Measurements from ENCODE around the gene HOXB3.
A peak's percentile ranks its signal among the peaks of the same experiment; 100 is the strongest.

HOXB3 gene

GRCh38 chr17:48575066-48575582 is 14.9 kb downstream of the HOXB3 start:
- no peak overlapping the region for H2AK5ac ChIP-seq (ENCODE audit: low read length)
- H3K36me3 ChIP-seq (ENCODE audit: control insufficient read depth, insufficient read depth, low read length): no peaks in the 10 kb centered on the region
- no peak overlapping the region for H4K8ac ChIP-seq (ENCODE audit: low read depth, low read length)
- peaks cover 1% of the 10 kb centered on the region for H3K4me1 ChIP-seq (ENCODE audit: control insufficient read depth, low read depth, low read length)
- no peak overlapping the region for H4K5ac ChIP-seq (ENCODE audit: low read length)
- no peak for DNase-seq
- no peak overlapping the region for H3K9ac ChIP-seq (ENCODE audit: low read length)
- H3K4ac ChIP-seq (ENCODE audit: low read depth, low read length): no peak overlapping the region
- H3K56ac ChIP-seq (ENCODE audit: low read length): no peak overlapping the region
- H3K18ac ChIP-seq (ENCODE audit: low read length): no peak overlapping the region
- no CpG with 5 or more reads among the region's 7 CpGs for WGBS (ENCODE audit: extremely low coverage, insufficient coverage, low lambda C conversion rate)
- H3K79me2 ChIP-seq (ENCODE audit: control insufficient read depth, insufficient read depth, low read length): no peaks in the 10 kb centered on the region
- no peak overlapping the region for H3K4me3 ChIP-seq (ENCODE audit: low read length)
- no peak overlapping the region for H2BK15ac ChIP-seq (replicated peaks; ENCODE audit: low read depth)
- H3K4me2 ChIP-seq (ENCODE audit: low read length): no peak overlapping the region
- H2BK120ac ChIP-seq (ENCODE audit: low read depth, low read length): no peak overlapping the region
- no peak overlapping the region for H3K27ac ChIP-seq (ENCODE audit: low read depth, low read length)
- peaks cover 85% of the 10 kb centered on the region for H3K27me3 ChIP-seq (ENCODE audit: insufficient read depth, low read length, poor library complexity)
- no peak overlapping the region for H2BK5ac ChIP-seq (ENCODE audit: low read length)
- H3K23ac ChIP-seq (ENCODE audit: low read length): no peak overlapping the region
- H3K79me1 ChIP-seq (ENCODE audit: low read length): no peaks in the 10 kb centered on the region

GRCh38 chr17:48574505-48575065 is 15.5 kb downstream of the HOXB3 start:
- Histone ChIP-seq H3K56ac (ENCODE audit: low read length) (no peak overlapping the region), H4K8ac (ENCODE audit: low read depth, low read length) (no peak overlapping the region), H3K27me3 (ENCODE audit: insufficient read depth, low read length, poor library complexity) (peaks cover 82% of the 10 kb centered on the region), H3K4me3 (ENCODE audit: low read length) (no peak overlapping the region), H4K5ac (ENCODE audit: low read length) (no peak overlapping the region), H3K18ac (ENCODE audit: low read length) (no peak overlapping the region), H3K4me1 (ENCODE audit: control insufficient read depth, low read depth, low read length) (peaks cover 3% of the 10 kb centered on the region), H2BK120ac (ENCODE audit: low read depth, low read length) (no peak overlapping the region), H3K79me2 (ENCODE audit: control insufficient read depth, insufficient read depth, low read length) (no peaks in the 10 kb centered on the region), H2AK5ac (ENCODE audit: low read length) (no peak overlapping the region), H2BK15ac (replicated peaks; ENCODE audit: low read depth) (no peak overlapping the region), H3K9ac (ENCODE audit: low read length) (no peak overlapping the region), H2BK5ac (ENCODE audit: low read length) (no peak overlapping the region), H3K4me2 (ENCODE audit: low read length) (no peak overlapping the region), H3K27ac (ENCODE audit: low read depth, low read length) (no peak overlapping the region), H3K79me1 (ENCODE audit: low read length) (no peaks in the 10 kb centered on the region), H3K36me3 (ENCODE audit: control insufficient read depth, insufficient read depth, low read length) (no peaks in the 10 kb centered on the region), H3K23ac (ENCODE audit: low read length) (no peak overlapping the region), H3K4ac (ENCODE audit: low read depth, low read length) (no peak overlapping the region)
- WGBS (ENCODE audit: extremely low coverage, insufficient coverage, low lambda C conversion rate): no CpG with 5 or more reads among the region's 8 CpGs
- no peak for DNase-seq

- Histone ChIP-seq H3K56ac (ENCODE audit: low read length) (no peak overlapping the region), H3K23ac (ENCODE audit: low read length) (no peak overlapping the region), H2BK15ac (replicated peaks; ENCODE audit: low read depth) (no peak overlapping the region), H4K5ac (ENCODE audit: low read length) (no peak overlapping the region), H3K79me2 (ENCODE audit: control insufficient read depth, insufficient read depth, low read length) (no peaks in the 10 kb centered on the region), H2AK5ac (ENCODE audit: low read length) (no peak overlapping the region), H2BK5ac (ENCODE audit: low read length) (no peak overlapping the region), H4K8ac (ENCODE audit: low read depth, low read length) (no peak overlapping the region), H3K79me1 (ENCODE audit: low read length) (no peaks in the 10 kb centered on the region), H3K18ac (ENCODE audit: low read length) (no peak overlapping the region), H3K4me1 (ENCODE audit: control insufficient read depth, low read depth, low read length) (peaks cover 7% of the 10 kb centered on the region), H3K27me3 (ENCODE audit: insufficient read depth, low read length, poor library complexity) (peaks cover 83% of the 10 kb centered on the region), H3K27ac (ENCODE audit: low read depth, low read length) (no peak overlapping the region), H3K4ac (ENCODE audit: low read depth, low read length) (no peak overlapping the region), H3K4me2 (ENCODE audit: low read length) (no peak overlapping the region), H3K4me3 (ENCODE audit: low read length) (no peak overlapping the region), H3K9ac (ENCODE audit: low read length) (no peak overlapping the region), H2BK120ac (ENCODE audit: low read depth, low read length) (no peak overlapping the region), H3K36me3 (ENCODE audit: control insufficient read depth, insufficient read depth, low read length) (no peaks in the 10 kb centered on the region)
- DNase-seq: no peak
- no CpG with 5 or more reads among the region's 1 CpG for WGBS (ENCODE audit: extremely low coverage, insufficient coverage, low lambda C conversion rate)
Observed at GRCh38 chr17:48571826-48572417, 18.1 kb downstream of the HOXB3 start.

GRCh38 chr17:48571024-48571818 is 18.8 kb downstream of the HOXB3 start:
- no peak overlapping the region for H4K5ac ChIP-seq (ENCODE audit: low read length)
- H3K4me3 ChIP-seq (ENCODE audit: low read length): no peak overlapping the region
- H3K27ac ChIP-seq (ENCODE audit: low read depth, low read length): no peak overlapping the region
- H3K56ac ChIP-seq (ENCODE audit: low read length): no peak overlapping the region
- no peak overlapping the region for H2BK5ac ChIP-seq (ENCODE audit: low read length)
- no peak overlapping the region for H3K18ac ChIP-seq (ENCODE audit: low read length)
- no peaks in the 10 kb centered on the region for H3K79me2 ChIP-seq (ENCODE audit: control insufficient read depth, insufficient read depth, low read length)
- WGBS (ENCODE audit: extremely low coverage, insufficient coverage, low lambda C conversion rate): no CpG with 5 or more reads among the region's 26 CpGs
- H3K4ac ChIP-seq (ENCODE audit: low read depth, low read length): no peak overlapping the region
- H3K79me1 ChIP-seq (ENCODE audit: low read length): no peaks in the 10 kb centered on the region
- no peak overlapping the region for H3K9ac ChIP-seq (ENCODE audit: low read length)
- peak overlapping the region; percentile 1 for H3K4me2 ChIP-seq (ENCODE audit: low read length)
- no peak overlapping the region for H3K23ac ChIP-seq (ENCODE audit: low read length)
- H3K36me3 ChIP-seq (ENCODE audit: control insufficient read depth, insufficient read depth, low read length): no peaks in the 10 kb centered on the region
- H3K27me3 ChIP-seq (ENCODE audit: insufficient read depth, low read length, poor library complexity): peaks cover 84% of the 10 kb centered on the region
- no peak overlapping the region for H2BK120ac ChIP-seq (ENCODE audit: low read depth, low read length)
- no peak for DNase-seq
- H3K4me1 ChIP-seq (ENCODE audit: control insufficient read depth, low read depth, low read length): peaks cover 7% of the 10 kb centered on the region
- H4K8ac ChIP-seq (ENCODE audit: low read depth, low read length): no peak overlapping the region
- no peak overlapping the region for H2AK5ac ChIP-seq (ENCODE audit: low read length)
- H2BK15ac ChIP-seq (replicated peaks; ENCODE audit: low read depth): no peak overlapping the region

- H3K79me1 ChIP-seq (ENCODE audit: low read length): no peaks in the 10 kb centered on the region
- H4K8ac ChIP-seq (ENCODE audit: low read depth, low read length): no peak overlapping the region
- H3K4me2 ChIP-seq (ENCODE audit: low read length): no peak overlapping the region
- H3K27ac ChIP-seq (ENCODE audit: low read depth, low read length): no peak overlapping the region
- H2AK5ac ChIP-seq (ENCODE audit: low read length): no peak overlapping the region
- H4K5ac ChIP-seq (ENCODE audit: low read length): no peak overlapping the region
- H2BK15ac ChIP-seq (replicated peaks; ENCODE audit: low read depth): no peak overlapping the region
- no CpG with 5 or more reads among the region's 19 CpGs for WGBS (ENCODE audit: extremely low coverage, insufficient coverage, low lambda C conversion rate)
- peak; percentile 90 for DNase-seq
- no peak overlapping the region for H3K56ac ChIP-seq (ENCODE audit: low read length)
- no peaks in the 10 kb centered on the region for H3K79me2 ChIP-seq (ENCODE audit: control insufficient read depth, insufficient read depth, low read length)
- H3K4me3 ChIP-seq (ENCODE audit: low read length): no peak overlapping the region
- no peak overlapping the region for H2BK5ac ChIP-seq (ENCODE audit: low read length)
- no peak overlapping the region for H3K9ac ChIP-seq (ENCODE audit: low read length)
- H3K4me1 ChIP-seq (ENCODE audit: control insufficient read depth, low read depth, low read length): peaks cover 7% of the 10 kb centered on the region
- H2BK120ac ChIP-seq (ENCODE audit: low read depth, low read length): no peak overlapping the region
- H3K27me3 ChIP-seq (ENCODE audit: insufficient read depth, low read length, poor library complexity): peaks cover 84% of the 10 kb centered on the region
- H3K23ac ChIP-seq (ENCODE audit: low read length): no peak overlapping the region
- H3K18ac ChIP-seq (ENCODE audit: low read length): no peak overlapping the region
- H3K4ac ChIP-seq (ENCODE audit: low read depth, low read length): no peak overlapping the region
- no peaks in the 10 kb centered on the region for H3K36me3 ChIP-seq (ENCODE audit: control insufficient read depth, insufficient read depth, low read length)
Observed at GRCh38 chr17:48570325-48571023, 19.6 kb downstream of the HOXB3 start.
